ENCODE results near the gene RAB6A. TPM values are rescaled to one million over a fixed set of nuclear protein-coding genes. Genes with fewer than 3 reads are reported as not detected.
A peak's percentile ranks its signal among the peaks of the same experiment; 100 is the strongest.

Gene RAB6A
- total RNA-seq, 6 experiments from 2014 or later: 59.3 to 163 (median 81.7) TPM

DNA sequence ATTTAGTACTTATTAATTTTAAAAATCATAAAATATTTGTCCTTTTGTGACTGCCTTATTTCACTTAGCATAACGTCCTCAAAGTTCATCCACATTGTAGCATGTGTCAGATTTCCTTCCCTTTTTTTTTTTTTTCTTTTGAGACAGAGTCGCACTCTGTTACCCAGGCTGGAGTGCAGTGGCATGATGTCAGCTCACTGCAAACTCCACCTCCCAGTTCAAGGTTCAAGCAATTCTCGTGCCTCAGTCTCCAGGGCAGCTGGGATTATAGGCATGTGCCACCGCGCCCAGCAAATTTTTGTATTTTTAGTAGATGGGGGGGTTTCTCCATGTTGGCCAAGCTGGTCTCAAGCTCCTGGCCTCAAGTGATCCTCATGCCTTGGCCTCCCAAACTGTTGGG lies 10.6 kb downstream of the RAB6A start:
- ATAC-seq (peak; percentile 33 to 73 (median 59)), DNase-seq (no peak)
- no peaks in the 10 kb centered on the region for H3K9me3 ChIP-seq
- no peaks in the 10 kb centered on the region for H3K36me3 ChIP-seq
- 24% methylated on average over 5 of the region's 5 CpGs for WGBS (ENCODE audit: insufficient coverage, low coverage, low lambda C conversion rate, missing lambda C conversion rate)
- H3K4me1 ChIP-seq: peaks cover 0 to 44% (median 6%) of the 10 kb centered on the region in 4 donors
- no peak overlapping the region for H3K4me3 ChIP-seq
- no peak for TF ChIP-seq POLR2A (IDR thresholded peaks at IDR 0.05)
- TF ChIP-seq, protein P1, sequence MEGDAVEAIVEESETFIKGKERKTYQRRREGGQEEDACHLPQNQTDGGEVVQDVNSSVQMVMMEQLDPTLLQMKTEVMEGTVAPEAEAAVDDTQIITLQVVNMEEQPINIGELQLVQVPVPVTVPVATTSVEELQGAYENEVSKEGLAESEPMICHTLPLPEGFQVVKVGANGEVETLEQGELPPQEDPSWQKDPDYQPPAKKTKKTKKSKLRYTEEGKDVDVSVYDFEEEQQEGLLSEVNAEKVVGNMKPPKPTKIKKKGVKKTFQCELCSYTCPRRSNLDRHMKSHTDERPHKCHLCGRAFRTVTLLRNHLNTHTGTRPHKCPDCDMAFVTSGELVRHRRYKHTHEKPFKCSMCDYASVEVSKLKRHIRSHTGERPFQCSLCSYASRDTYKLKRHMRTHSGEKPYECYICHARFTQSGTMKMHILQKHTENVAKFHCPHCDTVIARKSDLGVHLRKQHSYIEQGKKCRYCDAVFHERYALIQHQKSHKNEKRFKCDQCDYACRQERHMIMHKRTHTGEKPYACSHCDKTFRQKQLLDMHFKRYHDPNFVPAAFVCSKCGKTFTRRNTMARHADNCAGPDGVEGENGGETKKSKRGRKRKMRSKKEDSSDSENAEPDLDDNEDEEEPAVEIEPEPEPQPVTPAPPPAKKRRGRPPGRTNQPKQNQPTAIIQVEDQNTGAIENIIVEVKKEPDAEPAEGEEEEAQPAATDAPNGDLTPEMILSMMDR (IDR thresholded peaks at IDR 0.05): no peak
- H3K27ac ChIP-seq: peak overlapping the region in 1 of 3 donors; percentile 45
- intact Hi-C loops (cut with DNase I): no loop called here
- H3K27me3 ChIP-seq: no peaks in the 10 kb centered on the region

DNA sequence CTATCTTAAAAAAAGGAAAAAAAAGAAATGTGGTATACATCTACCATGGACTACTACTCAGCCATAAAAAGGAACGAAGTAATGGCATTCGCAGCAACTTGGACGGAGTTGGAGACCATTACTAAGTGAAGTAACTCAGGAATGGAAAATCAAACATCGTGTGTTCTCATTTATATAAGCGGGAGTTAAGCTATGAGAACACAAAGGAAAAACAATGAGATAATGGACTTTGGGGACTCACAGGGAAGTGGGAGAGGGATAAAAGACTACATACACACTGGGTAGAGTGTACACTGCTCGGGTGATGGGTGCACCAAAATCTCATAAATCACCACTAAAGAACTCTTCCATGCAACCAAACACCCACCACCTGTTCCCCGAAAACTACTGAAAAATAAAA lies 11.8 kb downstream of the RAB6A start:
- no peak for TF ChIP-seq POLR2A (IDR thresholded peaks at IDR 0.05)
- TF ChIP-seq, protein P1 (IDR thresholded peaks at IDR 0.05): no peak
- peaks cover 0 to 43% (median 6%) of the 10 kb centered on the region in 4 donors for H3K4me1 ChIP-seq
- DNase-seq: no peak

DNA sequence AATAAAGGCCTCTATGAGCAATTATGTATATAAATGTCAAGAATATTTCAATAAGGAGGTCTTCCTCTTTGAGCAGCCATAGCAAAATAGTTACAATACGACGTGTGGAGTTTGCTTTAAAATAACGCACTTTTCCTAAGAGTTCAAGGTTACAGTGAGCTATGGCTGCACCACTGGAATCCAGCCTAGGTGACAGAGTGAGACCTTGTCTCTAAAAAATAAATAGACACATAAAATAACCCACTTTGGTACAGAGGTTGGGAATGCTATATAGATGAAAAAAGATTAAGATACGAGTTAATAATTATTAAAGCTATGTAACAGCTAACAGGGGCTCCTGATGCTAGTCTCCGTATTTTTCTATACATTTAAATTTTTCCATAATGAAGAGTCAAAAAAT lies 12.6 kb downstream of the RAB6A start:
- ATAC-seq (no peak), DNase-seq (no peak)
- no peaks in the 10 kb centered on the region for H3K36me3 ChIP-seq
- H3K27me3 ChIP-seq: no peaks in the 10 kb centered on the region
- intact Hi-C loops (cut with DNase I): no loop called here
- peaks cover 0 to 37% (median 6%) of the 10 kb centered on the region in 4 donors for H3K4me1 ChIP-seq
- no peak overlapping the region for H3K27ac ChIP-seq
- H3K4me3 ChIP-seq: no peak overlapping the region
- WGBS (ENCODE audit: insufficient coverage, low coverage, low lambda C conversion rate, missing lambda C conversion rate): 48% methylated on average over 5 of the region's 5 CpGs
- no peaks in the 10 kb centered on the region for H3K9me3 ChIP-seq
- no peak for TF ChIP-seq POLR2A (IDR thresholded peaks at IDR 0.05)
- TF ChIP-seq, protein P1 (IDR thresholded peaks at IDR 0.05): no peak

More for the DNA sequence above, 11.8 kb downstream of the RAB6A start:
- Histone ChIP-seq H3K27me3 (no peaks in the 10 kb centered on the region), H3K9me3 (no peaks in the 10 kb centered on the region), H3K27ac (no peak overlapping the region), H3K4me3 (no peak overlapping the region), H3K36me3 (no peaks in the 10 kb centered on the region)
- intact Hi-C loops (cut with DNase I): no loop called here
- 100% methylated on average over 7 of the region's 7 CpGs for WGBS (ENCODE audit: insufficient coverage, low coverage, low lambda C conversion rate, missing lambda C conversion rate)
- ATAC-seq: no peak

DNA sequence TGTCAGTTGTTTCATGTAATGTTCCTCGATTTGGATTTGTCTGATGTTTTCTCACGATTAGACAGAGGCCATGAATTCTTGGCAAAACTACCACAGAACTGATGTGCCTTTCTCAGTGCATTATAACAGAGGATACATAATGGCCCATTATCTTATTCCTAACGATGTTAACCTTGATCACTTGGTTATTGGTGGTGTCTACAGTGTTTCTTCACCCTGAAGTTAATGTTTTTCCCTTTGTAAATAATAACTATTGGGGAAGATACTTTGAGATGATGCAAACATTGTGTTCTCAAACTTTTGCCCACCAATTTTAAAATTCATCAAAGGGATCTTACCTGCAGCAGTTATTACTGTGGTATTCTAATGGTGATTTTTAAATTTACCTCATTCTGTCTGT lies 13.1 kb downstream of the RAB6A start:
- DNase-seq: no peak
- peaks cover 0 to 35% (median 6%) of the 10 kb centered on the region in 4 donors for H3K4me1 ChIP-seq
- H3K36me3 ChIP-seq: no peaks in the 10 kb centered on the region
- TF ChIP-seq POLR2A (IDR thresholded peaks at IDR 0.05): no peak
- TF ChIP-seq, protein P1 (IDR thresholded peaks at IDR 0.05): no peak
- 25% methylated on average over 3 of the region's 3 CpGs for WGBS (ENCODE audit: insufficient coverage, low coverage, low lambda C conversion rate, missing lambda C conversion rate)
- H3K4me3 ChIP-seq: no peak overlapping the region
- intact Hi-C loops (cut with DNase I): no loop called here
- H3K9me3 ChIP-seq: no peaks in the 10 kb centered on the region
- no peak overlapping the region for H3K27ac ChIP-seq
- no peaks in the 10 kb centered on the region for H3K27me3 ChIP-seq
- ATAC-seq: peak in 2 of 4 donors; percentile 17 to 28

DNA sequence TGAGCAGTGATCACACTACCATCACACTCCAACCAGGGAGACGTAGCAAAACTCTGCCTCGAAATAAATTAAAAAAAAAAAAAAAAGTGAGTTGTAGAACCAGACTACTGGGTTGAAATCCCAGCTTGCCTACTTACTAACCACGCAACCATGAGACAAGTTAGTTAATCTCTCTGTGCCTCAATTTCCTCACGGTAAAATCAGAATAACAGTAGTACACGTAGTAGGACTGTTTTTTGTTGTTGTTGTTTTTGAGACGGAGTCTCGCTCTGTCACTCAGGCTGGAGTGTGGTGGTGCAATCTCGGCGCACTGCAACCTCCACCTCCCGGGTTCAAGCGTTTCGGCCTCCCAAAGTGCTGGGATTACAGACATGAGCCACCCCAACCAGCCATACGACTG lies 14.2 kb downstream of the RAB6A start:
- H3K4me1 ChIP-seq: peaks cover 0 to 24% (median 4%) of the 10 kb centered on the region in 4 donors
- H3K4me3 ChIP-seq: no peak overlapping the region
- H3K27ac ChIP-seq: no peak overlapping the region
- TF ChIP-seq, protein P1 (IDR thresholded peaks at IDR 0.05): no peak
- TF ChIP-seq POLR2A (IDR thresholded peaks at IDR 0.05): no peak
- DNase-seq (no peak), ATAC-seq (no peak)
- H3K27me3 ChIP-seq: no peaks in the 10 kb centered on the region
- H3K9me3 ChIP-seq: no peaks in the 10 kb centered on the region
- intact Hi-C loops (cut with DNase I): no loop called here
- WGBS (ENCODE audit: insufficient coverage, low coverage, low lambda C conversion rate, missing lambda C conversion rate): 94% methylated on average over 13 of the region's 13 CpGs
- H3K36me3 ChIP-seq: no peaks in the 10 kb centered on the region
